Neural crest cell (in vitro differentiated cells): Measurements from ENCODE around the gene LCNL1. TPM values are rescaled to one million over a fixed set of nuclear protein-coding genes. Genes with fewer than 3 reads are reported as not detected.

ENCODE experiments used
- DNase-seq: peaks from one replicate; pipeline ENCODE4 v3.0.0; 2021; ENCODE audit warnings: low read depth, mixed read lengths, low spot score
- H3K27ac Mint-ChIP-seq: one replicate; pipeline ENCODE4 v1.8.0; 2021; ENCODE audit warnings: mild to moderate bottlenecking, mixed read lengths; ENCODE audit not compliant: unreplicated experiment
- H3K27me3 Mint-ChIP-seq: 2 replicates; pipeline ENCODE4 v1.8.0; 2021; ENCODE audit warnings: low read depth, mild to moderate bottlenecking, mixed read lengths
- H3K36me3 Mint-ChIP-seq: 2 replicates; pipeline ENCODE4 v1.8.0; 2021; ENCODE audit warnings: low read depth, mild to moderate bottlenecking, mixed read lengths
- H3K4me1 Mint-ChIP-seq: 2 replicates; pipeline ENCODE4 v1.8.0; 2021; ENCODE audit warnings: mixed read lengths
- H3K4me3 Mint-ChIP-seq: one replicate; pipeline ENCODE4 v1.8.0; 2021; ENCODE audit warnings: mild to moderate bottlenecking, mixed read lengths
- H3K9me3 Mint-ChIP-seq: 2 replicates; pipeline ENCODE4 v1.8.0; 2021; ENCODE audit warnings: mixed read lengths
- CTCF ChIP-seq: fragments of 200-600 bp; sonication (generic); conservative IDR thresholded peaks from 2 replicates; pipeline ENCODE4 v1.5.0; 2021; ENCODE audit warnings: antibody characterized with exemption, mild to moderate bottlenecking
- total RNA-seq: library from RNA; stranded (reverse); gene quantifications from 2 replicates; pipeline ENCODE4 v1.2.1, GENCODE V29; 2021

Gene LCNL1
- total RNA-seq, 1 donor from 2014 or later: not detected

GRCh38 chr9:136942881-136943230 is 39.9 kb upstream of the LCNL1 start:
- DNase-seq: no peak
- H3K4me1 Mint-ChIP-seq: peaks cover 3% of the 10 kb centered on the region
- no peaks in the 10 kb centered on the region for H3K27me3 Mint-ChIP-seq
- no peaks in the 10 kb centered on the region for H3K9me3 Mint-ChIP-seq
- H3K36me3 Mint-ChIP-seq: peaks cover 7% of the 10 kb centered on the region
- peak overlapping the region; percentile 57 for H3K4me3 Mint-ChIP-seq
- no peak for TF ChIP-seq CTCF
- no peak overlapping the region for H3K27ac Mint-ChIP-seq

DNA sequence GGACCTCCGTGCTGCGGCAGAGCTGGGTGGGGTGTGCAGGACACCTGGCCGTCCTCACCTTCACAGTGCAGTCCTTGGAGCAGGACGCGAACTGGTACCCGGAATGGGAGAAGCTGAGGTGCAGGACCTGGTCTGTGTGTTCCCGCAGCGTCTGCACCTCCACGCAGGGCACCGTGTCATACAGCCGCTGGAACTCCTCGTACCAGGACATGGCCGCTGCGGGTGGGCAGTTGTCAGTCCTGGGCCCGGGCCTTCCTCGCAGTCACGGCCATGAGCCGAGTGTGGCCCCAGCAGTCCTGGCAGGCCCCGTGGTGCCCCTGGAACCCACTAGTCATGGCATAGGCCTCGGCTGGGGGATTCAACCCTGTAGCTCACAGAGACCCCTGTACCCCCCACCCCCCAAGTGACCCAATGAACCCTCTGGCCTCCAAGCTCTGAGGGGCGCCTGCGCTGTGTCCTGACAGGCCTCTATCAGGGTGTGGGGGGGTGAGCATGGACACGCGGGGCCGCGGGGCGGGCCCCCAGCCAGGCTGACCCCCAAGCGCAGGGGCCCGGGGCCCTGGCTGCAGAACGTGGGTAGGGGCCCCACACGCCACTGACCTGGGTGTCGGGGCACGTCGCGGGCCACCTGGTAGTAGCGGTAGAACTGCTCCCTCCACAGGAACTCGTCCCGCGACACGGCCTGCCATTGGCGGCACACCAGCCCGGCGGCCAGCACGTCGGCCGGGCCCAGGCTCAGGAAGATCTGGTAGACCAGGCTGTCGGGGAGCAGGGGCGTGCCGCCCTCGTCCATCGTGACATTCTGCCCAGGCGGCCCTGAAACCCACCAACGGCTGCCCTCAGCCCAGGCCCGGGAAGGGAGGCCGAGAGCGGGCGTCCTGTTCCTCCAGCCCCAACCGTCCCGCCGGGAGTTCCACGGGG is 39.2 kb upstream of the LCNL1 start:
- Mint-ChIP-seq H3K4me1 (peaks cover 7% of the 10 kb centered on the region), H3K4me3 (peak overlapping the region; percentile 81), H3K27me3 (no peaks in the 10 kb centered on the region), H3K36me3 (peaks cover 7% of the 10 kb centered on the region), H3K9me3 (no peaks in the 10 kb centered on the region), H3K27ac (no peak overlapping the region)
- DNase-seq: peak; percentile 38
- TF ChIP-seq CTCF: no peak

- H3K9me3 Mint-ChIP-seq: no peaks in the 10 kb centered on the region
- no peak overlapping the region for H3K4me3 Mint-ChIP-seq
- no peak for DNase-seq
- no peaks in the 10 kb centered on the region for H3K27me3 Mint-ChIP-seq
- H3K36me3 Mint-ChIP-seq: peaks cover 4% of the 10 kb centered on the region
- H3K4me1 Mint-ChIP-seq: peaks cover 4% of the 10 kb centered on the region
- no peak overlapping the region for H3K27ac Mint-ChIP-seq
- no peak for TF ChIP-seq CTCF
Measured at GRCh38 chr9:136944212-136944518, 38.6 kb upstream of the LCNL1 start.

DNA sequence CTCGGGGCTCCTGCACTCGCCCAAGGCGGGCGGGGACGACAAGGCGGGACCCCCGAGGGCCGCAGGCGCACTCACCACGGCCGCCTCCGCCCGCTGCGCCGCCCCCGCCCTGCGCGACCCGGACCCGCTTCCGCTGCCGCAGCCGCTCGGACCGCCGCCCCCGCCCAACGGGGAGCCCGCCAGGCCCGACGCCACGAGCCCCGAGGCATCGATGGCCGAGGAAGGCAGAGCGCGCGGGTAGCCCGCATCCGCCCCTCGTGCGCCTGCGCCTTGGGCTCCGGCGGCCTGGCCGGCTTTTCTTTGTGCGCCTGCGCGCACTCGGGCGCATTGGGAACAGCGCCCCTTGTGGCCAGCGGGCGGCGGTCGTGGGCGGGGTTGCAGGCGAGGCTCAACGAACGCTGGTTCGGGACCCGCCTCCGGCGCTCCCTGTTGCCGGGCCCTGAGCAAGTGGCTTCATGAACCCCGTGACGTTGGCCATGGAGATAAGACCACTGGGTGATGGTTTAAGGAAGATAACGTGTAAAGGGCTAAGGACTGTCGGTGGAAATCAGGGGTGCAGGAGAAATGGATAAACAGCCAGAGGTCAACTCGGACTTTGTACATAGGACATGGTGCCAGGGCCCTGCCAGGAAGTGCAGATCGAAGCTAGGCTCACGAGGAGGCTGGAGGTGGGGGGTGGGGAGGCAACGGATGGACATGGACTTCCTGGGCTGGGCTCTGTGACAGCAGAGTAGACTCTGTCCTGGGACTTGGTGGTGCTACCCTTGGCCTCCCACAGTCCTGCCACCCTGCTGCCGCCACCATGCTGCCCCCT is 38.1 kb upstream of the LCNL1 start, which contains the start of the genes C8G and FBXW5:
Gene C8G (plus strand): TSS at position 725 of the 814 bp plus-strand sequence. CDS start 78 bp downstream, at position 803.
Gene FBXW5 (minus strand): TSS at position 220 of the 814 bp plus-strand sequence. CDS start 655 bp downstream, outside the sequence.
- Mint-ChIP-seq H3K9me3 (no peaks in the 10 kb centered on the region), H3K36me3 (no peaks in the 10 kb centered on the region), H3K4me1 (peaks cover 4% of the 10 kb centered on the region), H3K4me3 (peak within 1 kb of the TSS; percentile 81), H3K27ac (no peak within 1 kb of the TSS), H3K27me3 (no peaks in the 10 kb centered on the region)
- TF ChIP-seq CTCF: peak; percentile 99
- peak; percentile 92 for DNase-seq

GRCh38 chr9:136945333-136946227 is 37.2 kb upstream of the LCNL1 start:
- no peaks in the 10 kb centered on the region for H3K9me3 Mint-ChIP-seq
- H3K27ac Mint-ChIP-seq: no peak overlapping the region
- H3K4me1 Mint-ChIP-seq: peaks cover 4% of the 10 kb centered on the region
- no peaks in the 10 kb centered on the region for H3K36me3 Mint-ChIP-seq
- DNase-seq: no peak
- H3K4me3 Mint-ChIP-seq: peak overlapping the region; percentile 23
- no peaks in the 10 kb centered on the region for H3K27me3 Mint-ChIP-seq
- no peak for TF ChIP-seq CTCF
